NCI-H146 treated with DMSO at 0.1 percent for 48 hours (cell line): ENCODE measurements around the gene IGBP1.

Experiments
- DNase-seq: peaks from one replicate; lab custom pipeline; 2025; ENCODE audit not compliant: unreplicated experiment; lab: John Stamatoyannopoulos, UW

The IGBP1 gene

DNA sequence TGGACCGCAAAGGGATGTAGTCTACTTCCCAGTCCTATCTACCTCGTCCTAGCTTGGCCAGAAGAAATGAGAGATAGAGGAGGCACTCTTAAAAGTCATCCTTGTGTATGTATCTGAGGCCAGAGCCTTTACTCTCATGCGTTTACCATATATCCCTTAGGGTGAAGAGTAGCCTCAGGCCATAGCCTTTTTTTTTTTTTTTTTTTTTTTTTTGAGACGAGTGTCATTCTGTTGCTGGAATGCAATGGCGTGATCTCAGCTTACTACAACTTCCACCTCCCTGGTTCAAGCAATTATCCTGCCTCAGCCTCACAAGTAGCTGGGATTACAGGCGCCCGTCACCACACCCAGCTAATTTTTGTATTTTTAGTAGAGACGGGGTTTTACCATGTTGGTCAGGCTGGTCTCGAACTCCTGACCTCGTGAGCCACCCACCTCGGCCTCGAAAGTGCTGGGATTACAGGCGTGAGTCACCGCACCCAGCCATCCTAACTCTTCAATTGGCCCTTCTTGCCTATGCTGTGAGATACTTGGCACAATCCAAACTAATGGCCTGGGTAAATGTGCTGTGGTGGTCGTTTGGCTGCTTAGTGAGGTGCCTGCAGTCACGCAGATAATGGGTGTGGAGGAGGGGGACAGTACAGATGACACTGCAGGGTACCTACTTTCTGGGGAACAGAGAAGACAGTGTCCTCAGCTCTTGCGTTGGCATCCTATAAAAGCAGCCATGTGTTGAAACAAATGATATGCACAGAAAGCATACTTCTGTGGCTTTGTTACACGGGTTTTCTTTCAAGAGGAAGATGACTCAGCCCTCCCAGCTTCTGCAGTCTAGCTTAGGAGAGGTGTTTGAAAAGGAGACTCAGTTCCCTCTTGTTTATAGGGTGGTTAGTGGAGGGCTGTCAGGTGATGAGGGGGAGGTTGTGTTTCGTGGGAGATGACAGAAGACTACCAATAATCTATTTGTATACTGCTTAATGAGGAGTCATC, 33.6 kb downstream of the IGBP1 start:
- no peak for DNase-seq

DNA sequence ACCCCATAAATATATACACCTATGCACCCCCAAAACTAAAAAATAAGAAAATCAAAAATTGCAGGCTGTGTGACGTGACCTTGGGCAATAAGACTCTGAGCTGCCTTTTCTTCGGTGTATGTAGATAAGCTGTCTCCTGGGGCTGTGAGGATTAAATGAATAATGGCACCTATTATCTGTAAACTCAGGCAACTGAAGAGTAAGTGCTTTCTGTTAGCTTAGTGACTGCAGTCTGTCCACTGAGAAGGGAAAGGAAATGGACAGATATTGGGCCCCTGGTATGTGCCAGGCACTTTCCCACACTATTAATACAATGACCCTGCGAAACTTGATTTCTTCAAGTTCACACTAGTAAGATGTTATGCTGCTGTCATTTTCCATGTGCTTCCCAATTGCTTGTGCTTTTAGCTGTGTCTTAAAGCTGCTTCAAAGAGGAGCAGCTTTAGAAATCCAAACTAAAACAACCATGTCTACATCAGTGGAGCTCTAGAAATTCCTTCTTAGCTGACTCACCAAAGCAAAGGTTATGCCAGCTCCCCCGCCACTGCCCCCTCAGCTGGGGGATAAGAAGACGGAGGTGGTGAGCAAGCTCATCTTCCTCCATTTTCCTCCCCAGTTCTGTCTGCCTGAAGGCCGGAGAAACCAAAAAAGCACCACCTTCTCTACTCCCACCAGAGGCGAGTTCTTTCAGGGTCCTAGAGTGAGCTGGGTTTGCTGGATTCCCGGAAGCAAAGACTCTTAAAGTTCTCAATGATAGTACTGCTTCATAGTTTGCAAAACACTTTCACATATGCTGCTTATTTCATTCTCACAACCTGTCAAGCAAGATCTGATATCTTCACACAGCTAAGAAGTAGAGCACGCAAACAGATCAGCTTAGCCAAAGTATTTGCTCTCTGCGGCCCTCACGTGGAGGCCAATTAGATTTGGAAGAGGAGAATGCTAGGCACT, 35.3 kb downstream of the IGBP1 start:
- peak; percentile 54 for DNase-seq

DNA sequence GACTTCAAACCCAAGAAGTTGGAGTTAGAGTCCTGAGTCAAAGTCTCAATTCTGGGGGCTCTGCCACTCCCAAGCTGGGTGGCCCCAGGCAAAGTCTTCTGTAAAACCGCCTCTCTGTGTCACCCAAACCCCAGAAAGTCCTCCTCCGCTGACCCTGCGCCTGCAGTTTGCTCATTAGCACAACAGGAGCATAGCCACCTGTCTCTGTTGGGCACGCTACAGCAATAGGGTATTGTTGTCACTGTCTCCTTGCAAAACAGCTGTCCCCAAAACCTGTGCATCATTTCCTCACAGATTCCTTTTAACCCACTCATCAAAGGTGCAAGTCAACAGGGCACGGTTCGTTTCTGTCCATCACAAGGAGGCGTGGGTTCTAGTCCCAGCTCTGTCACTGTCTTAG, 36.0 kb downstream of the IGBP1 start:
- no peak for DNase-seq

- DNase-seq = no peak
These were observed 38.4 kb downstream of the IGBP1 start for GRCh38 chrX:70171624-70172023.

GRCh38 chrX:70172221-70172620, 39.0 kb downstream of the IGBP1 start:
- DNase-seq = no peak

- DNase-seq = no peak
These were observed 39.7 kb downstream of the IGBP1 start for GRCh38 chrX:70172964-70173363.

DNA sequence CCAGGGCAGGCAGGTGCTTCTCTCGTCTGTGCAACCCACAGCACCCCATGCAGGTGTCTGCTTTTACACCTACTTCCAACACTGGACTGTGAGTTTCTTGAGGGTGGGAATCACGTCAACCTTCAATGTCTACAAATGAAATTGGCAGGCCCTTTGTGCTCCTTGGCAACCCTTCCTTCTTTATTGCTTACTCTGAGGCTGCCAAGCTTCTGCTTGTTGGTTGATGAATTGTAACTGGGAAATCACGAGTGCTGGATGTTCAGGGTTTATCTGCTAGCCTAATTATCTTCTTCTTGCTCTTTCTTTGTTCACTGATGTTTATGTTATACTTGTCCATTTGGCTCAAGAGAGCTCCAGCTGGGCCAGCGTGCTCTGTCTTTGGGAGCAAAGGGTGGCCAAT, 41.5 kb downstream of the IGBP1 start:
- peak; percentile 68 for DNase-seq

- DNase-seq = no peak
These were observed 42.1 kb downstream of the IGBP1 start for GRCh38 chrX:70175338-70175737.

- DNase-seq = no peak
These were observed 43.8 kb downstream of the IGBP1 start, which contains the start of gene DGAT2L6 for GRCh38 chrX:70176938-70177533. Gene DGAT2L6, plus strand, starts transcription at chrX:70177483. Its CDS starts 100 bp downstream, at chrX:70177583.

GRCh38 chrX:70183091-70183490, 49.8 kb downstream of the IGBP1 start:
- no peak for DNase-seq

DNA sequence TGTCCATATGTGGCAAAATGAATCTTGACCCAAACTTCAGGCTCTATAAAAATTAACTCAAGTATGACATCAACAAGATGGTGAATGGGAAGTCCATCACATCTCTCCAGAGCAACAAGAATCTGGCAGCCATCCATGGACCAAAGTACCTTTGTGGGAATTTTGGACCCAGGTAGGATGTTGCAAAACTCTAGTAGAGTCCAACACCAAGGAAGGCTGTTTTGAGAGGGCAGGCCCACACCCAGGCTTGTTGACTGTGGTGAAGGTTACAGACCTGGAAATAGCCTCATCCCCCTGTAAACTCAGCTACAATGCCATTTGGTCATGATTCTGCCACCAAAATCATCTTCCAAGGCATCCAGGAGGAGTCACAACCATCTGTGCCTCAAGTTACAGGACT, 57.0 kb downstream of the IGBP1 start:
- DNase-seq = no peak

DNA sequence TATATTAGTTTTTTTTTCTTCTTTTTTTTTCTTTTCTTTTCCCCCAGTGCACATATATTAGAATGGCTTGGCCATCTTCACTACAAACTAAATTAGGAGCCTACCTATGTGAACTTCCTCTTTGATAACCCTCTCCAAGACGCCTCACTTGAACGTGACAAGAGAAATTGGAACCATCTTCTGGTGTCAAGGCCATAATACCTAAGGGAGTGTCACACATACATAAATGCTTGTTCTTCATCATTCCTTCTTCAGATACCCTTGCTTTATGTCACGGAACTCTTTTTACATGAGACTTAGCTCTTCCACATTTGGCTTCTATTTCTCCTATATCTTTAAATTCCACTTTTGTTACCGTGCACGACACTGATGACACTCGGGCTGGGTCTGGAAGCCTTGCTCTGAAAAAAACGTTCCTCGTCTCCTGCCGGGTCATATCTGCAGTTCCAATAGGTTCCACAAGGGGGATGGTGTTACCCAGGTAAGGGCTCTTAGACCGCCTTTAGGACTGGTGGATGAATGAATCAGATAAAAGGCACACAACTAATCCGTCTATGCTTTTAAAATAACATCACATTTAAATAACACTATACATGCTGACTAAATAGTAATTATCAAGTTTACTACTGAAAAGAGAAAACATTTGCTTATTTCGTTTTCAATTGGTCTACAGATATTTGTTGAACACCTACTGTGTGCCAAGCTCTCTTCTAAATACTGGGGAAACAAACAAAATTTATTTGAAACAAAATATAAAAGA, 63.9 kb downstream of the IGBP1 start:
- peak; percentile 67 for DNase-seq

DNA sequence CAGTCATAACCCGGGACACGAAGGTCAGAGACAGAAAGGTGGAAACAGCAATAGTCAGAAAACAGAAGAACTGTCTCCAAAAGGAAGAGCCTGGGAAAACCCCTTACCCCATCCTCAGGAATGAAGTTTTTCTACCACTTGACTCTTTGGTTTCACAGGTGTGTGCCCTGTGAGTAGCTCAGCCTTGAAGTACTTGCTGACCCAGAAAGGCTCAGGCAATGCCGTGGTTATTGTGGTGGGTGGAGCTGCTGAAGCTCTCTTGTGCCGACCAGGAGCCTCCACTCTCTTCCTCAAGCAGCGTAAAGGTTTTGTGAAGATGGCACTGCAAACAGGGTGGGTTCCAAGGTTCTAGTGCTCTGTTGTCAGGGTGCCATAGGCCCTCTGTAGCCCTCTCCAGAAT, 68.5 kb downstream of the IGBP1 start:
- DNase-seq = no peak

GRCh38 chrX:70208479-70208878, 75.2 kb downstream of the IGBP1 start:
- DNase-seq = no peak

- DNase-seq = peak; percentile 1
These were observed 76.3 kb downstream of the IGBP1 start for GRCh38 chrX:70209570-70209969.
